ENCODE data around the gene RAB11FIP3. TPM values are rescaled to one million over a fixed set of nuclear protein-coding genes. Genes with fewer than 3 reads are reported as not detected.
A peak's percentile ranks its signal among the peaks of the same experiment; 100 is the strongest.

The RAB11FIP3 gene
- total and polyA plus RNA-seq, 2 of the 13 experiments (the other 11 are each of a cell fraction or from before 2014, with no cell fraction given), result 34.3 to 57.6 TPM

GRCh38 chr16:474420-475122, 49.1 kb downstream of the RAB11FIP3 start (continued):
- TF ChIP-seq, protein P1, sequence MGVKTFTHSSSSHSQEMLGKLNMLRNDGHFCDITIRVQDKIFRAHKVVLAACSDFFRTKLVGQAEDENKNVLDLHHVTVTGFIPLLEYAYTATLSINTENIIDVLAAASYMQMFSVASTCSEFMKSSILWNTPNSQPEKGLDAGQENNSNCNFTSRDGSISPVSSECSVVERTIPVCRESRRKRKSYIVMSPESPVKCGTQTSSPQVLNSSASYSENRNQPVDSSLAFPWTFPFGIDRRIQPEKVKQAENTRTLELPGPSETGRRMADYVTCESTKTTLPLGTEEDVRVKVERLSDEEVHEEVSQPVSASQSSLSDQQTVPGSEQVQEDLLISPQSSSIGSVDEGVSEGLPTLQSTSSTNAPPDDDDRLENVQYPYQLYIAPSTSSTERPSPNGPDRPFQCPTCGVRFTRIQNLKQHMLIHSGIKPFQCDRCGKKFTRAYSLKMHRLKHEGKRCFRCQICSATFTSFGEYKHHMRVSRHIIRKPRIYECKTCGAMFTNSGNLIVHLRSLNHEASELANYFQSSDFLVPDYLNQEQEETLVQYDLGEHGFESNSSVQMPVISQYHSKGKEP (CRISPR knock-in tag; IDR thresholded peaks at IDR 0.05), result no peak
- TF ChIP-seq ZNF180 (CRISPR knock-in tag; IDR thresholded peaks at IDR 0.05; ENCODE audit: borderline replicate concordance, low read depth), result no peak
- 0 out of 2 replicates have a peak, but pooled peaks have one; percentile 57 for TF ChIP-seq MXD4 (CRISPR knock-in tag; IDR thresholded peaks at IDR 0.05)
- peak; percentile 78 for TF ChIP-seq ZNF331 (CRISPR knock-in tag; IDR thresholded peaks at IDR 0.05)
- TF ChIP-seq ZNF543 (CRISPR knock-in tag; IDR thresholded peaks at IDR 0.05), result no peak
- TF ChIP-seq, protein P2, sequence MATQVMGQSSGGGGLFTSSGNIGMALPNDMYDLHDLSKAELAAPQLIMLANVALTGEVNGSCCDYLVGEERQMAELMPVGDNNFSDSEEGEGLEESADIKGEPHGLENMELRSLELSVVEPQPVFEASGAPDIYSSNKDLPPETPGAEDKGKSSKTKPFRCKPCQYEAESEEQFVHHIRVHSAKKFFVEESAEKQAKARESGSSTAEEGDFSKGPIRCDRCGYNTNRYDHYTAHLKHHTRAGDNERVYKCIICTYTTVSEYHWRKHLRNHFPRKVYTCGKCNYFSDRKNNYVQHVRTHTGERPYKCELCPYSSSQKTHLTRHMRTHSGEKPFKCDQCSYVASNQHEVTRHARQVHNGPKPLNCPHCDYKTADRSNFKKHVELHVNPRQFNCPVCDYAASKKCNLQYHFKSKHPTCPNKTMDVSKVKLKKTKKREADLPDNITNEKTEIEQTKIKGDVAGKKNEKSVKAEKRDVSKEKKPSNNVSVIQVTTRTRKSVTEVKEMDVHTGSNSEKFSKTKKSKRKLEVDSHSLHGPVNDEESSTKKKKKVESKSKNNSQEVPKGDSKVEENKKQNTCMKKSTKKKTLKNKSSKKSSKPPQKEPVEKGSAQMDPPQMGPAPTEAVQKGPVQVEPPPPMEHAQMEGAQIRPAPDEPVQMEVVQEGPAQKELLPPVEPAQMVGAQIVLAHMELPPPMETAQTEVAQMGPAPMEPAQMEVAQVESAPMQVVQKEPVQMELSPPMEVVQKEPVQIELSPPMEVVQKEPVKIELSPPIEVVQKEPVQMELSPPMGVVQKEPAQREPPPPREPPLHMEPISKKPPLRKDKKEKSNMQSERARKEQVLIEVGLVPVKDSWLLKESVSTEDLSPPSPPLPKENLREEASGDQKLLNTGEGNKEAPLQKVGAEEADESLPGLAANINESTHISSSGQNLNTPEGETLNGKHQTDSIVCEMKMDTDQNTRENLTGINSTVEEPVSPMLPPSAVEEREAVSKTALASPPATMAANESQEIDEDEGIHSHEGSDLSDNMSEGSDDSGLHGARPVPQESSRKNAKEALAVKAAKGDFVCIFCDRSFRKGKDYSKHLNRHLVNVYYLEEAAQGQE (IDR thresholded peaks at IDR 0.05; ENCODE audit: borderline replicate concordance in 1 of 2, low read depth in 1 of 2, low read length in 2 of 2), result no peak
- TF ChIP-seq, protein P3, sequence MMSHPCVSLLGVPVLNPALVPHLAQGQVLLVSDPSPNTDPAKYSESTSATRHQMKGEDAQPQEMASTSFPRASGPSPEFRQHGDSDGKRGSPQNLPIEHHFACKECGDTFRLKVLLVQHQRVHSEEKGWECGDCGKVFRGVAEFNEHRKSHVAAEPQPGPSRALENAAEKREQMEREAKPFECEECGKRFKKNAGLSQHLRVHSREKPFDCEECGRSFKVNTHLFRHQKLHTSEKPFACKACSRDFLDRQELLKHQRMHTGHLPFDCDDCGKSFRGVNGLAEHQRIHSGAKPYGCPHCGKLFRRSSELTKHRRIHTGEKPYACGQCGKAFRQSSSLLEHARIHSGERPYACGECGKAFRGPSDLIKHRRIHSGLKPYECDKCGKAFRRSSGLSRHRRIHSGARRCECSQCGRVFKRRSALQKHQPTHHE (CRISPR knock-in tag; IDR thresholded peaks at IDR 0.05; ENCODE audit: borderline replicate concordance), result peak; percentile 75; the same call in 1 of the 2 replicates
- no peak for TF ChIP-seq ZNF850 (CRISPR knock-in tag; conservative IDR thresholded peaks at IDR 0.05)
- TF ChIP-seq, protein P4, sequence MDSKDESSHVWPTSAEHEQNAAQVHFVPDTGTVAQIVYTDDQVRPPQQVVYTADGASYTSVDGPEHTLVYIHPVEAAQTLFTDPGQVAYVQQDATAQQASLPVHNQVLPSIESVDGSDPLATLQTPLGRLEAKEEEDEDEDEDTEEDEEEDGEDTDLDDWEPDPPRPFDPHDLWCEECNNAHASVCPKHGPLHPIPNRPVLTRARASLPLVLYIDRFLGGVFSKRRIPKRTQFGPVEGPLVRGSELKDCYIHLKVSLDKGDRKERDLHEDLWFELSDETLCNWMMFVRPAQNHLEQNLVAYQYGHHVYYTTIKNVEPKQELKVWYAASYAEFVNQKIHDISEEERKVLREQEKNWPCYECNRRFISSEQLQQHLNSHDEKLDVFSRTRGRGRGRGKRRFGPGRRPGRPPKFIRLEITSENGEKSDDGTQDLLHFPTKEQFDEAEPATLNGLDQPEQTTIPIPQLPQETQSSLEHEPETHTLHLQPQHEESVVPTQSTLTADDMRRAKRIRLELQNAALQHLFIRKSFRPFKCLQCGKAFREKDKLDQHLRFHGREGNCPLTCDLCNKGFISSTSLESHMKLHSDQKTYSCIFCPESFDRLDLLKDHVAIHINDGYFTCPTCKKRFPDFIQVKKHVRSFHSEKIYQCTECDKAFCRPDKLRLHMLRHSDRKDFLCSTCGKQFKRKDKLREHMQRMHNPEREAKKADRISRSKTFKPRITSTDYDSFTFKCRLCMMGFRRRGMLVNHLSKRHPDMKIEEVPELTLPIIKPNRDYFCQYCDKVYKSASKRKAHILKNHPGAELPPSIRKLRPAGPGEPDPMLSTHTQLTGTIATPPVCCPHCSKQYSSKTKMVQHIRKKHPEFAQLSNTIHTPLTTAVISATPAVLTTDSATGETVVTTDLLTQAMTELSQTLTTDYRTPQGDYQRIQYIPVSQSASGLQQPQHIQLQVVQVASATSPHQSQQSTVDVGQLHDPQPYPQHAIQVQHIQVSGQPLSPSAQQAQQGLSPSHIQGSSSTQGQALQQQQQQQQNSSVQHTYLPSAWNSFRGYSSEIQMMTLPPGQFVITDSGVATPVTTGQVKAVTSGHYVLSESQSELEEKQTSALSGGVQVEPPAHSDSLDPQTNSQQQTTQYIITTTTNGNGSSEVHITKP (CRISPR knock-in tag; IDR thresholded peaks at IDR 0.05; ENCODE audit: low read depth), result no peak
- TF ChIP-seq CENPT (CRISPR knock-in tag; IDR thresholded peaks at IDR 0.05; ENCODE audit: low read depth), result no peak
- TF ChIP-seq, protein P5, sequence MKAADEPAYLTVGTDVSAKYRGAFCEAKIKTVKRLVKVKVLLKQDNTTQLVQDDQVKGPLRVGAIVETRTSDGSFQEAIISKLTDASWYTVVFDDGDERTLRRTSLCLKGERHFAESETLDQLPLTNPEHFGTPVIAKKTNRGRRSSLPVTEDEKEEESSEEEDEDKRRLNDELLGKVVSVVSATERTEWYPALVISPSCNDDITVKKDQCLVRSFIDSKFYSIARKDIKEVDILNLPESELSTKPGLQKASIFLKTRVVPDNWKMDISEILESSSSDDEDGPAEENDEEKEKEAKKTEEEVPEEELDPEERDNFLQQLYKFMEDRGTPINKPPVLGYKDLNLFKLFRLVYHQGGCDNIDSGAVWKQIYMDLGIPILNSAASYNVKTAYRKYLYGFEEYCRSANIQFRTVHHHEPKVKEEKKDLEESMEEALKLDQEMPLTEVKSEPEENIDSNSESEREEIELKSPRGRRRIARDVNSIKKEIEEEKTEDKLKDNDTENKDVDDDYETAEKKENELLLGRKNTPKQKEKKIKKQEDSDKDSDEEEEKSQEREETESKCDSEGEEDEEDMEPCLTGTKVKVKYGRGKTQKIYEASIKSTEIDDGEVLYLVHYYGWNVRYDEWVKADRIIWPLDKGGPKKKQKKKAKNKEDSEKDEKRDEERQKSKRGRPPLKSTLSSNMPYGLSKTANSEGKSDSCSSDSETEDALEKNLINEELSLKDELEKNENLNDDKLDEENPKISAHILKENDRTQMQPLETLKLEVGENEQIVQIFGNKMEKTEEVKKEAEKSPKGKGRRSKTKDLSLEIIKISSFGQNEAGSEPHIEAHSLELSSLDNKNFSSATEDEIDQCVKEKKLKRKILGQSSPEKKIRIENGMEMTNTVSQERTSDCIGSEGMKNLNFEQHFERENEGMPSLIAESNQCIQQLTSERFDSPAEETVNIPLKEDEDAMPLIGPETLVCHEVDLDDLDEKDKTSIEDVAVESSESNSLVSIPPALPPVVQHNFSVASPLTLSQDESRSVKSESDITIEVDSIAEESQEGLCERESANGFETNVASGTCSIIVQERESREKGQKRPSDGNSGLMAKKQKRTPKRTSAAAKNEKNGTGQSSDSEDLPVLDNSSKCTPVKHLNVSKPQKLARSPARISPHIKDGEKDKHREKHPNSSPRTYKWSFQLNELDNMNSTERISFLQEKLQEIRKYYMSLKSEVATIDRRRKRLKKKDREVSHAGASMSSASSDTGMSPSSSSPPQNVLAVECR (CRISPR knock-in tag; IDR thresholded peaks at IDR 0.05; ENCODE audit: borderline replicate concordance), result peak; percentile 68
- TF ChIP-seq JARID2 (CRISPR knock-in tag; IDR thresholded peaks at IDR 0.05; ENCODE audit: insufficient replicate concordance), result no peak
- no peak; the same call in 1 of the 2 replicates for TF ChIP-seq ZFP1 (CRISPR knock-in tag; IDR thresholded peaks at IDR 0.05)
